NCI-H2081 treated with DMSO at 0.1 percent for 48 hours (cell line): Measurements from ENCODE around the gene SLFN11.
"Not testable (repeated sequence)": the region's sequence is repeated elsewhere in the genome, so short reads cannot be mapped to it uniquely, and the experiment has no call there.

Experiments
- DNase-seq: peaks from one replicate; lab custom pipeline; 2025; lab: John Stamatoyannopoulos, UW

The SLFN11 gene

GRCh38 chr17:35352284-35352683 lies 21.1 kb downstream of the SLFN11 start:
- no peak for DNase-seq

- DNase-seq: no peak
Measured at GRCh38 chr17:35350493-35350892, 22.9 kb downstream of the SLFN11 start.

- DNase-seq: no peak
Measured at GRCh38 chr17:35345926-35346771, 27.3 kb downstream of the SLFN11 start.

- DNase-seq: no peak
Measured at GRCh38 chr17:35345445-35345925, 27.9 kb downstream of the SLFN11 start.

DNA sequence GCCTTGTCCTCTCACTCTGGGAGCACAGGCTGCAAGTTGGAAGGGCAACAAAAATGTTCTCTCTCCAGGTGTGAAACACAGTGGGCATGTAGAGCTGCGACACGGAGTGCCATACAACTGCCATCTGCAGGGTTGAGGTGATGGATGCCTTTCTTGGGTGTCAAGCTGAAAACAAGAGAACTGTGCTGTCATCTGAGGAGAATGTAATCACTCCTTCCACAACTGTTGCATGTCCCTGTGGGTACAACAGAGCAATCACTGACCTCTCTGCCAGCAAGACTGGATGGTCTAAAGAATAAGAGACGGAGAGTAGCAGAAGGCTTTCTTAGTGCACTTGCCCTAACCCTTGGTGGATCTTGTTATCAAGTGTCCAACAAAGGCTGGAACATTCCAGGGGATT lies 29.2 kb downstream of the SLFN11 start:
- no peak for DNase-seq

- DNase-seq: no peak
Measured at GRCh38 chr17:35342276-35342675, 31.1 kb downstream of the SLFN11 start.

- no peak for DNase-seq
Measured at GRCh38 chr17:35341411-35341992, 31.9 kb downstream of the SLFN11 start.

DNA sequence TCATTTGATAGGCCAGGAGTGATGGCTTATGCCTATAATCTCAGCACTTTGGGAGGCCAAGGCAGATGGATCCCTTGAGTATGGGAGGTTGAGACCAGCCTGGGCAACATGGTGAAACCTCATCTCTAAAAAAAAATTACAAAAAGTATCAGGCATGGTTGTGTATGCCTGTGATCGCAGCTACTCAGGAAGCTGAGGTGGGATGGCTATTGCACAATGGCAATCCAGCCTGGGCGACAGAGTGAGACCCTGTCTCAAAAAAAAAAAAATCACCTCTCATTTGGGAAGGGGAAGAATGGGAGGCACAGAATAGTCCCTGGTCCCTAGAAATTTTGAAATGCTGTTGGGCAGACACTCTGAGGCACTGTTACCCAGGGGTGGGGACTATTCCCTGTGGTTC lies 35.2 kb downstream of the SLFN11 start:
- DNase-seq: no peak

DNA sequence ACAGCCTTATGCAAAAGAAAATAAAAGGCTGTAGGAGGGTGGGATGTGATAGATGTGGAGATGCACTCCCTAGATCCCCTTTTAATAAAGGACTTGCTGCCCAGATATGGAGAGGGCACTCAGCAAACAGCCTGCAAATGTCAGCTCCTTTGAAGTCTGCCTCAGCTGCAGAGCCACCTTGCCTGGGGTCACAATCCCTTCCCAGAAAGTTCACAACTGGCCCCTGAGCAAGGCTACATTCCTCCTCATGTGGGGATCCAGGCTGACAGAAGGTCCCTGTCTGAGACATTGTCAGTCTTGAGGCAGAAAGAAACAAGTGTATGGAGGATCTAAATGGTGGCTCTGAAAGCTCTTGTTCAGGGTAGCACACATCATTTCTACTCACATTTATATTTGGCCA lies 36.1 kb downstream of the SLFN11 start:
- no peak for DNase-seq

DNA sequence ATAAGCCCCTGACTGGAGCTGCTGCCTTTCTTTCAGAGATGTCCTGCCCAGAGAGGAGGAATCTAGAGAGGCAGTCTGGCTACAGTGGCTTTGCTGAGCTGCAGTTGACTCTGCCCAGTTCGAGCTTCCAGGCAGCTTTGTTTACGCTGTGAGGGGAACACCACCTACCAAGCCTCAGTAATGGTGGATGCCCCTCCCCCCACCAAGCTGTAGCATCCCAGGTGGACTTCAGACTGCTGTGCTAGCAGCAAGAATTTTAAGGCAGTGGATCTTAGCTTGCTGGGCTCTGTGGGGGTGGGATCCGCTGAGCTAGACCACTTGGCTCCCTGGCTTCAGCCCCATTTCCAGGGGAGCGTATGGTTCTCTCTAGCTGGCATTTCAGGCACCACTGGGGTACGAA lies 39.8 kb downstream of the SLFN11 start:
- DNase-seq: not testable (repeated sequence)

GRCh38 chr17:35322749-35323148 lies 50.7 kb downstream of the SLFN11 start:
- DNase-seq: no peak

GRCh38 chr17:35315971-35316370 lies 57.5 kb downstream of the SLFN11 start:
- no peak for DNase-seq

- DNase-seq: no peak
Measured at GRCh38 chr17:35315283-35315682, 58.1 kb downstream of the SLFN11 start.

- no peak for DNase-seq
Measured at GRCh38 chr17:35314415-35315216, 58.8 kb downstream of the SLFN11 start.

GRCh38 chr17:35313875-35314409 lies 59.5 kb downstream of the SLFN11 start:
- DNase-seq: no peak

DNA sequence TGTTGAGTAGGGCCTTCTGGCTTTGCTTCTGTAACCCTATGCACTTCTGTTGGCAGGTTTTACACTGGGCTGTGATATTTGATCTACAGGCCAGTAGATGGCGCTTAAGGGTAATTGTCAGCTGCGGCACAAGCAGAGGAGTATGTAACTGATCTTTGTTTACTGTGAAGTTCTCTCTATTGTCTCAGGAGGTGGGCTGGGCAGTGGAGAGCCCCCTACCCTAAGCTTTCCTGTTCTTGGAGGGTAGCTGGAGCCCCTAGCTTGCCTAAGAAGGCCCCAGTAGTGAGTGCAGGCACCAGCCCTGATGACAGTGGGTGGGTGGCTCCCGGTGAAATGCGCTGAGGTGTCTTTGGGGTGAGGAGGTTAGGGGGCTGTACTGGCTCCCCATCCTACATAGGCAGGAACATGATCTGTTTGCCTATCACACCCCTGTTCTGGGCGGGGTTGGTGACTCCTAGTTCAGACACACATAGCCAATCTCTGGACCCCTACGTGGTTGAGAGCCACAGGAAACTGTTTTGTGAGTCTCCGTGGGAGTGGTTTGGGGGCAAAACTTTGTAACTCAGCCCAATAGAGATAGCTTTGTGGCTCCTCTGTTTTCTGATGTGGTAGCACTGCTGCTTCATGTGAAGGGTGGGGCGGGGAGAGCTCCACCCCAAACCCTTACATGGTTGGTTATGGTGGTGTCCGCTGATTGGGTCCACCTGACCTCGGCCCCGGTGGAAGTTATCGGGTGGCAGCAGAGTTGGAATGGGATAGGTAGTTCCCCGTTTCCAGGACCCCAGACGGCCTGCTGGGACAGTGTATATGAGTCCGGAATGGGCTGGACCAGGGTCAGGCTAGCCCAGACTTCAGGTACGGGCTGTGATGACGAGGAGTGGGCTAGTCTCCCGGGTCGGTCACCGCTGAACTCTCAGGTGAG lies 60.4 kb downstream of the SLFN11 start:
- no peak for DNase-seq

- DNase-seq: no peak
Measured at GRCh38 chr17:35312346-35312745, 61.1 kb downstream of the SLFN11 start.

DNA sequence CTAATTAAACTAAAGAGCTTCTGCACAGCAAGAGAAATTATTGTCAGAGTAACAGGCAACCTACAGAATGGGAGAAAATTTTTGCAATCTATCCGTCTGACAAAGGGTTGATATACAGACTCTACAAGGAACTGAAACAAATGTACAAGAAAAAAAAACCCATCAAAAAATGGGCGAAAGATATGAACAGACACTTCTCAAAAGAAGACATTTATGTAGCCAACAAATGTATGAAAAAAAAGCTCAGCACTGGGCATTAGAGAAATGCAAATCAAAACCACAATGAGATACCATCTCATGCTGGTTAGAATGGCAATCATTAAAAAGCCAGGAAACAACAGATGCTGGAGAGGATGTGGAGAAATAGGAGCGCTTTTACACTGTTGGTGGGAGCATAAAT lies 64.1 kb downstream of the SLFN11 start:
- DNase-seq: not testable (repeated sequence)
